Lung microvascular endothelial cell (primary cell): ENCODE measurements around the gene FGGY. TPM values are rescaled to one million over a fixed set of nuclear protein-coding genes. Genes with fewer than 3 reads are reported as not detected.
A peak's percentile ranks its signal among the peaks of the same experiment; 100 is the strongest.
"Not testable (repeated sequence)": the region's sequence is repeated elsewhere in the genome, so short reads cannot be mapped to it uniquely, and the experiment has no call there.

Experiments
- DNase-seq, 2 donors: peaks; one replicate each; pipeline versions ENCODE4 v3.0.0 to v3.0.0-alpha.2; 2010; ENCODE audit warnings: low read depth in 2 of 2
- total RNA-seq: library from RNA; depleted of rRNA; stranded (reverse); fragments of >200 nt; gene quantifications from 2 replicates; pipeline ENCODE4 v1.2.1, GENCODE V29; 2014

The FGGY gene
- total RNA-seq, 1 donor from 2014 or later, result 11.1 TPM

DNA sequence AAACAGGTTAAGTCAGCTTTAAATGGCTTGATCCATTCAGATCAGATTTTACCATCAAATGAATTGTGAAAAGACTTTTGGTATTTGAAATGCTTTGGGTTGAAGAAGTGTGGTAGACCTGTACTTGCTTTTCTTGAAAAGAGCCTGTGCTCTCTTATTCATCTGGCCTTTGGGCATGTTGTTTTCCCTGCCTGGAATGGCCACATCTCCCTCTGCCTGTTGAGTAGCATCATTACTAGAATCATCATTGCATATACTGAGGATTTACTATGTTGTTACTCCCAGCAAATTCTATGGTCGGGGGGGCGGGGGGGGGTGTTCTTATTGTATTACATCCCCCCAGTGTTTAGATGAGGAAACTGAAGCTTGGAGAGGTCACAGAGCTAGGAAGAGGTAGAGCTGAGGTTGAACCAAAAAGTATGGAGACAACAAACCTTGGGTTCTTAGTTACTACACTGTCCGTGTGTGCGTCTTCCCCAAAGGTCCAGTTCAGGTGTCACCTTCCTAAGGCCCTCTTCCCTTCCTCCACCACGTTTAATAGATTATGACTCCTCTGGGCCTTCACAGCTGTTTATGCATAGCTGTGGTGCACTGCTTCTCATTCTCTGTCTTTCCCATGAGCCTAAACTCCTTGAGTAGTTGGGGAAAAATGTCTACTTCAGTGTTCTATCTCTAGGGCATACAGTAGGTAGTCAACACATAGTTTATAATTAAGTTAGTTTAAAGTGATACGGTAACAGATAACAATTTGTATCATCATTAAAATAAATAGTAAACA lies 271.5 kb downstream of the FGGY start:
- DNase-seq, result peak; percentile 34 to 55

DNA sequence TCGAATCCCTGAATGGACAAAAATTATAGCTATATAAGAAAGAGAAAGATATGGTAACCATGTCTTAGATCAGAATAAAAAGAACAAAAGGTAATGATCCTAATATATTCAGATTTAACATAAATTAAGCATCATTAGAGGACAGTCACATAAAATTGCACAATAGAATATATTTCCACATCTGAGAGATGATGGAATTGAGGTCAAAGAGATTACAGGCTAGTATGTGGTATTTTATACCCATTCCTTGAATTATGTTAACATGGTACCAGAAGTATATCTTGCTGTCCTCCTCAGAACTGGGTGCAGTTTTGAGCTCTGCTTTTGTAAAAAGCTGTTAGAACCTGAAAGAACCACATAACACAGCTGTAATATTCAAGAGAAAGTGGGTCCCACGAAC lies 272.3 kb downstream of the FGGY start:
- DNase-seq, result no peak

DNA sequence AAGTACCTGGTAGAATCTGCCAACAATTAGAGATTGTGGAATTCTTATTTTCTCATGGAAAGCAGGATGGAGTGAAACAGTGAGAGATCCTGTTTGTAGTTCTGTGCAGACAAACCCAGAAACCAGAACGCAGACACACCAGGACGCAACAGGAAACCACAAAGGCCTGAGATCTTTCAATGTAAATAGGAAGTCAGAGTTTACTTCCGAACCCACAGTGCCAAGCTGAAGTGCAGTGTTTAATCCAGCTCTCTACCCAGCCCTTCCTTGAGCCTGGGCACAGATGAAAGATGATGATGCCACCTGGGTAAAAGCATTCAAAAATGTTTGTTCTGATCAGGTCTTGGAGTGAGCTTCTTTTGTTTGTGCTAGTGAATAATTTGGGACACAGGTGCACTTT lies 273.6 kb downstream of the FGGY start:
- peak; percentile 48 to 90 for DNase-seq

DNA sequence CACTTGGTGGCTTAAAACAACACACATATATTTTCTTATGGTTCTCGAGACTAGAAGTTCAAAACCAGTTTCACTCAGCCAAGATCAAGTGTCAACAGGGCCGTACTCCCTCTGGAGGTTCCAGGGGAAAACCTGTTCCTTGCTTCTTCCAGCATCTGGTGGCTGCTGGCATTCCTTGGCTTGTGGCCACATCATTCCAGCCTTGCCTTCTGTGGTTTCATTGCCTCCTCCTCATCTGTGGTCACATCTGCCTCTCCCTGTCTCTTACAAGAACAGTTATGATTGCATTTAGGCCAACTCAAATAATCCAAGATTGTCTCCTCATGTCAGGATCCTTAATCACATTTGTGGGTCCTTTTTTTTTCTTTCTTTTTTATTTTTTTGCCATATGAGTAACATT lies 277.2 kb downstream of the FGGY start:
- no peak for DNase-seq

DNA sequence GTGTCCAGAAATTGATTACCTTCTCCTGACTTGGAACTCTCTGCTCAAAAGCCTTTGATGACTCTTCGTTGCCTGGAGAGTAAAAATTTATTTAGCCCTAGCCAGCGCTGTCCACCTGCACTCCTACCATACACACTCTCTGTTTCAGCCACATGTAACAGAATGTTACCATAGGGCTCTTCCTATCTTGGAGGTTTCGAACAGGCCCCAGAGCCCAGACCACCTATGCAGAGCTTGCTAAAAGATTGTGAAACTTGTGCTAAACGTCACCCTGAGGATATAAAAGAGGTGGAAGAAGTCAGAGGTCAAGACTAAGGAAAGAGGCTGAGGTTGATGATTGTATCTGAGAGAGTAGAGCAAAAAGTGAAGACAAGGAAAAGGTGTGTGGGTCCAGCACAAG lies 280.9 kb downstream of the FGGY start:
- no peak for DNase-seq

DNA sequence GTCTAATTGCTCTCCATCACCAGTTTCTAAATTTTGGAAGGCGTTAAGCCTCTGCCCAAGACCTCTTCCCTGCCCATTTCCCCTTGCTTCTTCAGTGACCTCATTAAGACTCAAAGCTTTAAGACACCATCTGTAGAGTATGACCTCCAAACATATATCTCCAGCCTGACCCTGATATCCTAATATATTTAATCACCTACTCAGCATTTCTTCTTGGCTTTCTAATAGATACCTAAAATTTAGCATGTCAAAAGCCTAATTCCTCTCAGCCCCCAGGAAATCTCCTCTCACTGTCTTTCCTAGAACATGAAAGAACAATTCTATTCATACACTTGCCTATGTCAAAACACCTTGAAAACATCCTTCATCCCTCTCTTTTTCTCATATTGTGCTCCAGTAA lies 282.3 kb downstream of the FGGY start:
- no peak for DNase-seq

DNA sequence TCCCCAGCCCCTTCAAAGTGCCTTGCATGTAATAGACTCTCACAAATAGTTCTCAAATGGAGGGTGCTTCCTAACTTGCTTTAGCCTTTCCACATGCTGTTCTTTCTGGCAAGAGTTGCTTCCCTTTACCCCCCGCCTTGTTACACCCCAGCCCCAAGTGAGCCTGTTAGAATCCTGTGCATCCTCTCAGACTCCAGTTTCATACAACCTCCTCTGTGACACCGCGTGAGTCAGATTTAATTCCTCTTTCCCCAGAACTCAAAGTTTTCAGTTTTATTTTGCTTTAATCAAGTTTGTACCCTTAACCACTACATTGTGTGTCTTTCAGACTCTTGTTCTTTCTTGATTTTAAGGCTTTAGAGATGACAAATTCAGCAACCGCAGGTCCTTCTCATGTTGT lies 283.4 kb downstream of the FGGY start:
- DNase-seq, result no peak

DNA sequence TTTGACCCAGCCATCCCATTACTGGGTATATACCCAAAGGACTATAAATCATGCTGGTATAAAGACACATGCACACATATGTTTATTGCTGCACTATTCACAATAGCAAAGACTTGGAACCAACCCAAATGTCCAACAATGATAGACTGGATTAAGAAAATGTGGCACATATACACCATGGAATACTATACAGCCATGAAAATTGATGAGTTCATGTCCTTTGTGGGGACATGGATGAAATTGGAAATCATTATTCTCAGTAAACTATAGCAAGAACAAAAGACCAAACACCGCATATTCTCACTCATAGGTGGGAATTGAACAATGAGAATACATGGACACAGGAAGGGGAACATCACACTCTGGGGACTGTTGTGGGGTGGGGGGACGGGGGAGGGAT lies 295.5 kb downstream of the FGGY start:
- DNase-seq, result not testable (repeated sequence)

DNA sequence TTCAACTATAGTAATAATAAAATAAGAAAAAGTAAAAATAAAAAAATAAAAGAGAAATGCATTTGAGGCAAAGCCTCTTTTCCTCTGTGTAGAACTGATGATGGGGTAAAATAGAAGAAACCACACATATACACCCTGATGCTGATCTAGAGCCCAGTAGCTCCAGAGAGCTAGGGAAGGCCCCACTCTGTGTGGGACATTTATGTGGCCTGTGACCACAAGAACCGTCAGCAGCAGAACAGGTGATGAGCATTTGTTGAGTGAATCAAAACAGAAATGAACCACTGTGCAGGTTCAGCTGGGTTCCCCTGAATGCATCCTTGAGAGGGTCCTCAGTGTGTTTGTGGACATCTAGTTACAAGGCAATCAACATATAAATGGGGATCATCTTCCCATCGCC lies 296.0 kb downstream of the FGGY start:
- DNase-seq, result no peak

DNA sequence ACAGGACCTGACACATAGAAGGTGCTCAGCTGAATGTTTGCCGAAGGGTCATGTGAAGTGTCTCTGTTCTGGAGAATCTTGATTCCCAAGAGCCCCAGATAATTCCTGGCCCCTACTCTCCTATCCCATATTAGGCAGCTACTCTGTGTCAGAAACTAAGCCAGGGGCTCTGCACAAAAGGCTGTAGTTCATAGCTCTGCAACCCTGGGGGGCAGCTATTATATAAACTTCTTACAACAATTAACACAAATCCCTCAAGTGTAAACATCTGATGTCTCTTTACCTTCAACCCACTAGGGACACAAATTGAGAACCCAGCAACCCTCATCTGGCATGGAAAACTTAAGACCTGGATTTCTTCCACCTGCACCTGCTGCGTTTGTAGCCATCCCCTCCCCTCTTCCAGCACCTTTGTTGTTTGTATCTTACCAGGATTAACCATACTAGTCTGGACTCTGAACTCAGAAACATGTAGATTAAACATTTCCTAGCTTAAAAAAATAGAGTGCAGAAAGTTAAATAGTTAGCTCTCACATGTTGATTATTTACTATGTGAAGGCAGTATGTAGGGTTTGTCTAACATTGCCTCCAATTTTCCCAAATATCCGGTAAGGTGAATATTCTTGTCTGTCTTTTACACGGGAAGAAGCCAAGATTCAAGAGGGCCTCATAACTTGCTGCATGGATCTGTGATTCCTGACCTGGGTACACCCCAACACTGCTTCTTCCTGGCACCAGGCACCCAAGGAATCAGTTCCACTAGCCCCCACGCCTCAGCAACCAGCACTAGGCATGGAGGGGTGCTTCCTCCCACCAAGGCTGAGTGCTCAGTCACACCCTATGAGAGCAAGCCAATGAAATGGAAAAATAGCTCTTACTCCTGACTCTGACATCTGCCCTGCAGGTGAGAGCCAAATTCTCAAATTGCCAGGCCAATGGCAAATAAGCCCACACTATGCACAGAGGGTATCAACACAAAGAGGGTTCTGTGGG lies 297.2 kb downstream of the FGGY start:
- no peak for DNase-seq

DNA sequence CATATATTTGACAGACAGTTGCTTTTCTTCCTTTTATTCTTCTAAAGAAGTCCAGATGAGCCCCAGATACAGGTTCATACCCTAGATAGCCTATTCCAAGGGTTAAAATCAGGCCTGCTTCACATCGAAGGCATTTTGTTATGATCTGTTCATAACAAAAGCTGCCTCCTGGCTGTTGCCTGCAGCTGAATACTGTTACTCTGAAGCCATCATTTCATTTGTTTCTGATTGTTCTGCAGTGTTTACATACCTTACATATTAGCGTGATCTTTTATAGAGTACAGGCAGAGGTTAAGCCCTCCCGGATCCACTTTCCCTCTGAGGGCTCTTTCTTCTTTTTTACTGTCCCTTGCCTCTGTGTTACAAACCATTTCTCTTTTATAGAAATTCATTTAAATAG lies 298.9 kb downstream of the FGGY start:
- peak; percentile 65 to 86 for DNase-seq

DNA sequence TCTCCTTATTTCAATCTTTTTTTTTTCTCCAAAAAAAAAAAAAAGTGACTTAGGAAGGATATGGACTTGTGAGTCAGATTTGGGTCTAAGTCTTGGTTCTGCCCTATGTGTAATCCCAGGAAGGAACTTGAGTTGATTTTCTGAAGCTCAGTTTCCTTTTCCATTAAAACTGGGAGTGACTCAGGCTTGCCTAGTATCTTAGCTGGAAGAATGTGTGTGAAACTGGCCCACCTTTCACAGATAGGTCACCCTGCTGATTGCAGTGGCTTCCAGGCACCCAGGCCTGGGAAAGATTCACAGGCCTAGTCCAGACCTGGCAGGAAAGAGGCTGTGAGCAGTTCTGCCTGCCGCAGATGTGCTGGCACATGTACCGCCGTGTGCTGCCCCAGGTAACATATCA lies 299.5 kb downstream of the FGGY start:
- DNase-seq, result peak; percentile 84 to 100

DNA sequence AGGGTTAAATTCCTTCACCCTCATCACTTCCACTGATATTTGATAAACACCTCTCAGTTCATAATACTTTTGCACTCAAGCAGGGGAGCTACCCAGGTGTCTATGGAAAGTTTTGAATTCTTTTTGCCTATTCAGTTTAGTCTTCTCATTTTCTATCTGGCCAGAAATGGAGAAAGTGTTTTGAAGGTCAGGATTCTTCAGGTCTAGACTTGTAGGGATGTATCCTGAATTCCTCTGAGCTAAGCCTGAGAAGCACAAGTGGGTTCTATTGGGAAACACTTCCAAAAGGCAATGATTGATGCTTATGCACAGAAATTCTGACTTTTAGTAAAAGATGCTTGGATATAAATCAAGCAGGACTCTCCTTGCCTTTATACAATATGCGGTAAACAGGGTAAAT lies 300.1 kb downstream of the FGGY start:
- DNase-seq, result peak in 1 of 2 donors; percentile 21

DNA sequence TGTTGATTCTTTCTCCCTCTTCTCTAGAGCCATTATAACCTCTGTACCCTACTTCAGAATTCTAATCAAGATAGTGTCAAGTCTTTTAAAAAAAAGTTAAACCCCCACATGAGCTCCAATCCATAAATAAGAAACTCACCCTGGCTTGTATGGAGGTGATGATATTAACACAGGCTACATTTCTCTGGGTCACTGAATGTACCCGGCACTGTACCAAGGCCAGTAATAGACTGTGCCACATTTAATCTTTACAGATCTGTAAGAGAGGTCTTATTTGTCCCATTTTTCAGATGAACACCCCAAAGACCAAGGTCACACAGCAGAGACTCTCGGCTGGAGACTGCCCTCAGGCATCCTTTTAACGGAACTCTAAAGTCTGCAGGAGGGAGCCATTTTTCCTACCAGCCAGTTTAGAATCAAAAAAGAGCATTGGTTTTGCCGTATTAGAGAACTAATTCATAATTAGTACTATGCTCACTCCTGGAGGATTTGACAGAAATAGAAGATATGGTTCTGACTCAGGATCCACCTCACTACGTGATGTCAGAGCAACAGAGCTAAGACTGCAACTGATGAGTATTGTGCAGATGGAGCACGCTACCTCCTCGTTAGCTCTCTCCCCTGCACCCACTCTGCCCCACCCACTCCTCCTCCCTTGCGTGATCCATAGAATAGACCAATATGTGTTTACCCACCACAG lies 300.7 kb downstream of the FGGY start:
- no peak for DNase-seq

DNA sequence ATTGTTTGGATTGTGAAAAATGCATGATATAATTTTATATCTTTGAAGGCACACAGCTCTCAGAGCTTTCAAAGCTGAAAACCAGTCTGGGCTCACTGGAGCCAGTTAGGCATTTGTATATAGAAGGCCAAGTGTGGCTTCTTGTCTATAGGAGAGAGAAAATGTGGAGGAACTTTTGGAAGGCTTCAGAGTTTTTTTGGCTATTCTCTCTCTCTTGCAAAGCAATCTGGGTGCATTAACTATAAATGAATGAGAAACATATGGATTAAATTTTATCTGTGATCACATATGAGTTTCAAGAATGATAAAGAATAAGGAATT lies 301.2 kb downstream of the FGGY start:
- no peak for DNase-seq

DNA sequence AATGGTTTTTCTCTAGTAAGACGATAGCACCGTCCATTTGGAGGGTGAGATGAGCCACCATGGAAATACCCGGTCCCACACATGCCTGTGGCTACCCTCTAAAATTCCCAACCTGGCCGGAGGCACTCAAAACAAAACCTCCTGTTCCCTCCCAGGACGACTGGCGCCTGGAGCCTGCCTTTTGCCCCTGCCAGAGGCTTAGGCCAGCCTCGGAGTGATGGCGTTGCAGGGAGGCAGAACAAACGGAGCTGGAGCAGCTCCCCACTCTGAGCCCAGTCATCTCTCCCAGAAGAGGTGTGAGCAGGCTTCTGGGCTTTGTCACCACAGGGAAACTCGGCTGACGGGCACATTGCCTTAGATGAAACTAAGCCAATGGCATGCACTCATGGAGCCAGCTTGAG lies 304.1 kb downstream of the FGGY start:
- DNase-seq, result no peak

DNA sequence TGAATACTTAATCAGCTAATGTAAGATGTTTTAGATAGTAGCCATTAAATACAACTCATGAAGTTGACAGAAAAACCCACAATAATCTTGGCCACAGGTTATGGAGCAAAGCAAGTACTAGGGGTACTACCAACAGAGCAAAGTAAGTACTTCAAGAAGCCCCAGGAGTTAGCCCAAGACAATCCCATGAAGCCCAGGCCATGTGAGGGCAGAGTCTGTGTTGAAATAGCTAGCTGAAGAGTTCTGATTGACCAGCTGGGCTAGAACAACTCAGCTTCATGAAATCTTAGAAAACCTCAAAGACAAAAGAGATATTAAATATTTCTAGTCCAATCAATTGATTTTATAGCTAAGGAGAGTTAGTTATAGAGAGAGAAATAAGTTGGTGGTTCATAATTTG lies 304.9 kb downstream of the FGGY start:
- DNase-seq, result no peak

DNA sequence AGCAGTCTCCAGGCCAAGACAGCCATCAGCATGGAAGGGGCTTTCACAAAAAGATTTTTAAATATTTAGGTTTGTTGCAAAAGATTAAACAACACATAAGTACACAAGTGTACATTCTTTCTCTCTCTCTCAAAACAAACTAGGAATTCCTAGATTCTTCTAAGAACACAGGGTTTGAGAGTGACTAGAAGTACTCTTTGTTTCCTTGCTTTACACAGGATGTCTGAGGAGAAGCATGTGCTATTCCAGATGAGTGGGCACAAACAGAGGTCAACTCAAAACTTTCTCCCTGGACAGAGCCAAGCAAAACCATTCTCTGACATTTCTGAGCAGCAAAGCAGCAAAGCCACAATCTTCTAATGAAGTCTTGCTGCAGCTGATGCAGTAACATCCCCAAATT lies 307.3 kb downstream of the FGGY start:
- DNase-seq, result no peak

DNA sequence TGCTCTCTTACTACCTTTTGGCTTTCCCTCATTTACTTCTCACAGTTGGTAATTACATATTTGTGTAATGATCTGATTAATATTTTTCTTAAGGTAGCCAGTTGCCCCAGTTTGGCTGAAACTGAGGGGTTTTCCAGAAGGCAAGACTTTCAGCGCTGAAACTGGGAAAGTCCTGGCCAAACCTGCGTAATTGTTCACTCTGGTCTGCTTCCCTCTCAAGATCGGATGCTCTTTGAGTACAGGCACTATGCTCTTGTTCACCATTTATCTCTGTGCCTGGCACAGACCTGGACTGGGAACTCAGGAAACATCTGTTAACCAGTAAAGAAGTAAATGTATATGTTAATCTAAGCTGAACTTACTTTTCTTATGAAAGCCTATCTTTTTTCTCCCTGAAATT lies 308.3 kb downstream of the FGGY start:
- peak in 1 of 2 donors; percentile 58 for DNase-seq

DNA sequence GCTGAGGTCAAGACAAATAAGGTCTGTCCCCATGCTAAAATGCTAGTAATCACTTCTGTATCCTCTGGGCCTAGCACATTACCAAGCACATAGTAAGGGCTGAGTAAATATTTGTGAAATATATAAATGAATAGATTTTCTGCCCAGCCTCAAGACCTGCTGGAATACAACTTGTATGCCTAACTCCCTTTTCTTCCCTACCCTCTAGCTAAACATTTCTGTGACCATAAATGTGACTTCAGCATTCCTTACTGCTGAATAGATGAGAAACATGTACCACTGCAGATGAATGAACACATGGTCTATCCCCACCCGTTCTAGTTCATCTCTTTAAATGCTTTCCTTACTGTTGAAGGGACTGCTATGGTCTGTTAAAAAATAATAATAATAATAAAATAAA lies 308.9 kb downstream of the FGGY start:
- no peak for DNase-seq

DNA sequence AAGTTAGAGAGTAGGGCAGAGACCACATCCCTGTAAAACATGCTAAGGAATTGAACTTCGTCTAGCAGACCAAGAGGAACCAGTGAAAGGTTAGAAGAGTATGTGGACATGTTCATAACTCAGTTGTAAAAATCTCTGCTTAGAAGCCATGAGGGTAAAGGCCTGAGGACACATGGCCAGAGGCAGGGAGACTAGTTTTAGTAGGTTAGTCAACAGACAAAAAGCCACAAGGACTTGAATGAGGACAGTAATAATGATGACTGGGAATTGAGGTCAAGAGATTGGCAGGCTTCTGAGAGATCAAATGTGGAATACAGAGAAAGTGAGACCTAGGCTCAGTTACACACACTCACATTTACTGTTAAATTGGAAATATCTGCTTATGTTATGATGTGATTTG lies 312.4 kb downstream of the FGGY start:
- no peak for DNase-seq

DNA sequence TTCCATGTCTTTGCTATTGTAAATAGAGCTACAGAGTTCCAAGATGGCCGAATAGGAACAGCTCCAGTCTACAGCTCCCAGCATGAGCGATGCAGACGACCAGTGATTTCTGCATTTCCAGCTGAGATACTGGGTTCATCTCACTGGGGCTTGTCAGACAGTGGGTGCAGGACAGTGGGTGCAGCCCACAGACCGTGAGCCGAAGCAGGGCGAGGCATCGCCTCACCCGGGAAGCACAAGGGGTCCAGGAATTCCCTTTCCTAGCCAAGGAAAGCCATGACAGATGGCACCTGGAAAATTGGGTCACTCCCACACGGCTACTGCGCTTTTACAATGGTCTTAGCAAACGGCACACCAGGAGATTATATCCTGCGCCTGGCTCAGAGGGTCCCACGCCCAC lies 313.6 kb downstream of the FGGY start:
- DNase-seq, result not testable (repeated sequence)
